ENCODE data around the gene KIRREL2.

The KIRREL2 gene

DNA sequence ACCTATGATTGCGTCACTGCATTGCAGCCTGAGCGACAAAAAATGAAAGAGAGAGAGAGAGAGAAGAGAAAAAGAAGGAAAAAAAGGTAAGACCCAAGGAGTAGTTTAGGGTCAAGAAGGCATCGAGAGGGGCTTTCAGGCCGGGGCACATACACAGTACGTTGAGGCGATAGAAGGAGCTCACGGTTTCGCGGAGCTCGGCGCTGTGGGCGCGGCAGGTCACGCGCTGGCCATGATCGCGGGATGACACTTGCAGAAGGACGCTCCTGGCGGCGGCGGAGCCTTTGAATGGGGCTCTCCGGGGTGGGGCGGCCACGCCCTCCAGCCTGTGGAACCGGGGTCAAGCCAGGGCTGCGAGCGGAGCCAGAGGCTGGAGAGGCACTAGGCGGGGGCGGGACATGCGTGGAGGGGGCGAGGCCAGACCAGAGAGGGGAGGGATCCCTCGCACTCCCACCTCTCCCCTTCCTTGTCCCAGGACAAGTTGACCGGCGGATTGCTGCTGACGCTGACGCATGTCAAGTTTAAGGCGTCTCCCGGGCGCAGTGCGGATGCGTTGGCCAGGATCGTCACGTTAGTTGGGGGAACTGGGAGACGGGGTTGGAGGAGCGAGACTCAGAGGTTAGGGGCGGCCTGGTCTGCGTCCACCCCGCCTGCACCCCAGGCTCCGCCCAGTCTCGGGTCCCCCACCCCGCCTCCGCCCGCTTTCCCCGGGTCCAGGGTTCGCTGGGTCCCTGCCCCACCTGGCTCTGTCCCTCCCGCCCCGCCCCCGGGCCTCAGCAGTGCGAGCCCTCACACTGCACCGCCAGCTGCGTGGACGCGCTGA is 11.3 kb upstream of the KIRREL2 start (continued):
- peak; percentile 91 for TF ChIP-seq ZBTB17 (tag by site-specific recombination; IDR thresholded peaks at IDR 0.05)
- TF ChIP-seq ZNF610 (tag by site-specific recombination; IDR thresholded peaks at IDR 0.05; ENCODE audit: borderline replicate concordance), result peak; percentile 63; the same call in 1 of the 2 replicates
- TF ChIP-seq, protein P1, sequence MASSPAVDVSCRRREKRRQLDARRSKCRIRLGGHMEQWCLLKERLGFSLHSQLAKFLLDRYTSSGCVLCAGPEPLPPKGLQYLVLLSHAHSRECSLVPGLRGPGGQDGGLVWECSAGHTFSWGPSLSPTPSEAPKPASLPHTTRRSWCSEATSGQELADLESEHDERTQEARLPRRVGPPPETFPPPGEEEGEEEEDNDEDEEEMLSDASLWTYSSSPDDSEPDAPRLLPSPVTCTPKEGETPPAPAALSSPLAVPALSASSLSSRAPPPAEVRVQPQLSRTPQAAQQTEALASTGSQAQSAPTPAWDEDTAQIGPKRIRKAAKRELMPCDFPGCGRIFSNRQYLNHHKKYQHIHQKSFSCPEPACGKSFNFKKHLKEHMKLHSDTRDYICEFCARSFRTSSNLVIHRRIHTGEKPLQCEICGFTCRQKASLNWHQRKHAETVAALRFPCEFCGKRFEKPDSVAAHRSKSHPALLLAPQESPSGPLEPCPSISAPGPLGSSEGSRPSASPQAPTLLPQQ (tag by site-specific recombination; IDR thresholded peaks at IDR 0.05), result peak; percentile 48; the same call in 1 of the 2 replicates
- peak; percentile 92 for TF ChIP-seq ZNF121 (tag by site-specific recombination; IDR thresholded peaks at IDR 0.05)
- TF ChIP-seq ZNF785 (tag by site-specific recombination; IDR thresholded peaks at IDR 0.05), result no peak
- TF ChIP-seq, protein P2, sequence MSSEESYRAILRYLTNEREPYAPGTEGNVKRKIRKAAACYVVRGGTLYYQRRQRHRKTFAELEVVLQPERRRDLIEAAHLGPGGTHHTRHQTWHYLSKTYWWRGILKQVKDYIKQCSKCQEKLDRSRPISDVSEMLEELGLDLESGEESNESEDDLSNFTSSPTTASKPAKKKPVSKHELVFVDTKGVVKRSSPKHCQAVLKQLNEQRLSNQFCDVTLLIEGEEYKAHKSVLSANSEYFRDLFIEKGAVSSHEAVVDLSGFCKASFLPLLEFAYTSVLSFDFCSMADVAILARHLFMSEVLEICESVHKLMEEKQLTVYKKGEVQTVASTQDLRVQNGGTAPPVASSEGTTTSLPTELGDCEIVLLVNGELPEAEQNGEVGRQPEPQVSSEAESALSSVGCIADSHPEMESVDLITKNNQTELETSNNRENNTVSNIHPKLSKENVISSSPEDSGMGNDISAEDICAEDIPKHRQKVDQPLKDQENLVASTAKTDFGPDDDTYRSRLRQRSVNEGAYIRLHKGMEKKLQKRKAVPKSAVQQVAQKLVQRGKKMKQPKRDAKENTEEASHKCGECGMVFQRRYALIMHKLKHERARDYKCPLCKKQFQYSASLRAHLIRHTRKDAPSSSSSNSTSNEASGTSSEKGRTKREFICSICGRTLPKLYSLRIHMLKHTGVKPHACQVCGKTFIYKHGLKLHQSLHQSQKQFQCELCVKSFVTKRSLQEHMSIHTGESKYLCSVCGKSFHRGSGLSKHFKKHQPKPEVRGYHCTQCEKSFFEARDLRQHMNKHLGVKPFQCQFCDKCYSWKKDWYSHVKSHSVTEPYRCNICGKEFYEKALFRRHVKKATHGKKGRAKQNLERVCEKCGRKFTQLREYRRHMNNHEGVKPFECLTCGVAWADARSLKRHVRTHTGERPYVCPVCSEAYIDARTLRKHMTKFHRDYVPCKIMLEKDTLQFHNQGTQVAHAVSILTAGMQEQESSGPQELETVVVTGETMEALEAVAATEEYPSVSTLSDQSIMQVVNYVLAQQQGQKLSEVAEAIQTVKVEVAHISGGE (tag by site-specific recombination; conservative IDR thresholded peaks at IDR 0.05; ENCODE audit: low read depth), result no peak
- TF ChIP-seq ZNF223 (tag by site-specific recombination; IDR thresholded peaks at IDR 0.05), result no peak
- TF ChIP-seq ZNF202 (tag by site-specific recombination; IDR thresholded peaks at IDR 0.05; ENCODE audit: borderline replicate concordance), result no peak
- TF ChIP-seq PBX3 (CRISPR knock-in tag; IDR thresholded peaks at IDR 0.05), result peak; percentile 53; the same call in 1 of the 2 replicates
- TF ChIP-seq, protein P3, sequence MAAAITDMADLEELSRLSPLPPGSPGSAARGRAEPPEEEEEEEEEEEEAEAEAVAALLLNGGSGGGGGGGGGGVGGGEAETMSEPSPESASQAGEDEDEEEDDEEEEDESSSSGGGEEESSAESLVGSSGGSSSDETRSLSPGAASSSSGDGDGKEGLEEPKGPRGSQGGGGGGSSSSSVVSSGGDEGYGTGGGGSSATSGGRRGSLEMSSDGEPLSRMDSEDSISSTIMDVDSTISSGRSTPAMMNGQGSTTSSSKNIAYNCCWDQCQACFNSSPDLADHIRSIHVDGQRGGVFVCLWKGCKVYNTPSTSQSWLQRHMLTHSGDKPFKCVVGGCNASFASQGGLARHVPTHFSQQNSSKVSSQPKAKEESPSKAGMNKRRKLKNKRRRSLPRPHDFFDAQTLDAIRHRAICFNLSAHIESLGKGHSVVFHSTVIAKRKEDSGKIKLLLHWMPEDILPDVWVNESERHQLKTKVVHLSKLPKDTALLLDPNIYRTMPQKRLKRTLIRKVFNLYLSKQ (tag by site-specific recombination; IDR thresholded peaks at IDR 0.05; ENCODE audit: borderline replicate concordance), result no peak
- no peak for TF ChIP-seq ZNF19 (tag by site-specific recombination; IDR thresholded peaks at IDR 0.05; ENCODE audit: low read depth)
- no peak; the same call in 1 of the 2 replicates for TF ChIP-seq ZNF521 (tag by site-specific recombination; IDR thresholded peaks at IDR 0.05)
- no peak for TF ChIP-seq HOXA7 (CRISPR knock-in tag; IDR thresholded peaks at IDR 0.05; ENCODE audit: borderline replicate concordance)
- TF ChIP-seq ZNF239 (tag by site-specific recombination; IDR thresholded peaks at IDR 0.05), result no peak

- peak overlapping the region; percentile 31 for H3K4me3 ChIP-seq (ENCODE audit: low read depth, low read length)
- no peaks in the 10 kb centered on the region; the same call in 1 of the 2 replicates for H3K9me3 ChIP-seq (ENCODE audit: control insufficient read depth, insufficient read depth, low read depth, low read length)
- no peak overlapping the region for H3K27ac ChIP-seq (ENCODE audit: extremely low read depth, low read depth, low read length)
- ChIA-PET CTCF (interaction anchor here (0.5 to 1.3 kb wide), 4 partner anchors 9 to 29 kb away, joined by 4 to 9 read pairs (median 4); partner anchors contain the start of gene KIRREL2), POLR2A (no interaction called here)
- H3K36me3 ChIP-seq (ENCODE audit: control insufficient read depth in 2 of 2, insufficient read depth in 1 of 2, low read length in 2 of 2), result no peaks in the 10 kb centered on the region
- H3K4me1 ChIP-seq (ENCODE audit: control insufficient read depth, insufficient read depth, low read length), result peaks cover 19% of the 10 kb centered on the region
- TF ChIP-seq GLIS1 (tag by site-specific recombination; IDR thresholded peaks at IDR 0.05), result peak; percentile 41; the same call in 1 of the 2 replicates
- TF ChIP-seq IKZF3 (tag by site-specific recombination; IDR thresholded peaks at IDR 0.05), result peak; percentile 95
- TF ChIP-seq ZNF280D (tag by site-specific recombination; IDR thresholded peaks at IDR 0.05), result no peak
- TF ChIP-seq, protein P4, sequence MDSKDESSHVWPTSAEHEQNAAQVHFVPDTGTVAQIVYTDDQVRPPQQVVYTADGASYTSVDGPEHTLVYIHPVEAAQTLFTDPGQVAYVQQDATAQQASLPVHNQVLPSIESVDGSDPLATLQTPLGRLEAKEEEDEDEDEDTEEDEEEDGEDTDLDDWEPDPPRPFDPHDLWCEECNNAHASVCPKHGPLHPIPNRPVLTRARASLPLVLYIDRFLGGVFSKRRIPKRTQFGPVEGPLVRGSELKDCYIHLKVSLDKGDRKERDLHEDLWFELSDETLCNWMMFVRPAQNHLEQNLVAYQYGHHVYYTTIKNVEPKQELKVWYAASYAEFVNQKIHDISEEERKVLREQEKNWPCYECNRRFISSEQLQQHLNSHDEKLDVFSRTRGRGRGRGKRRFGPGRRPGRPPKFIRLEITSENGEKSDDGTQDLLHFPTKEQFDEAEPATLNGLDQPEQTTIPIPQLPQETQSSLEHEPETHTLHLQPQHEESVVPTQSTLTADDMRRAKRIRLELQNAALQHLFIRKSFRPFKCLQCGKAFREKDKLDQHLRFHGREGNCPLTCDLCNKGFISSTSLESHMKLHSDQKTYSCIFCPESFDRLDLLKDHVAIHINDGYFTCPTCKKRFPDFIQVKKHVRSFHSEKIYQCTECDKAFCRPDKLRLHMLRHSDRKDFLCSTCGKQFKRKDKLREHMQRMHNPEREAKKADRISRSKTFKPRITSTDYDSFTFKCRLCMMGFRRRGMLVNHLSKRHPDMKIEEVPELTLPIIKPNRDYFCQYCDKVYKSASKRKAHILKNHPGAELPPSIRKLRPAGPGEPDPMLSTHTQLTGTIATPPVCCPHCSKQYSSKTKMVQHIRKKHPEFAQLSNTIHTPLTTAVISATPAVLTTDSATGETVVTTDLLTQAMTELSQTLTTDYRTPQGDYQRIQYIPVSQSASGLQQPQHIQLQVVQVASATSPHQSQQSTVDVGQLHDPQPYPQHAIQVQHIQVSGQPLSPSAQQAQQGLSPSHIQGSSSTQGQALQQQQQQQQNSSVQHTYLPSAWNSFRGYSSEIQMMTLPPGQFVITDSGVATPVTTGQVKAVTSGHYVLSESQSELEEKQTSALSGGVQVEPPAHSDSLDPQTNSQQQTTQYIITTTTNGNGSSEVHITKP (tag by site-specific recombination; IDR thresholded peaks at IDR 0.05), result peak; percentile 38
- TF ChIP-seq ZNF341 (tag by site-specific recombination; IDR thresholded peaks at IDR 0.05; ENCODE audit: low read depth), result peak; percentile 40; the same call in 1 of the 2 replicates
These were observed 10.6 kb upstream of the KIRREL2 start for GRCh38 chr19:35846038-35846668.

All from HEK293 (cell line).